Measurements from ENCODE around the gene SPATA6L. TPM values are rescaled to one million over a fixed set of nuclear protein-coding genes. Genes with fewer than 3 reads are reported as not detected.
A peak's percentile ranks its signal among the peaks of the same experiment; 100 is the strongest.

Gene SPATA6L
- total and polyA plus RNA-seq, 2 of the 13 experiments (the other 11 are each of a cell fraction or from before 2014, with no cell fraction given) = 1.1 to 1.9 TPM

DNA sequence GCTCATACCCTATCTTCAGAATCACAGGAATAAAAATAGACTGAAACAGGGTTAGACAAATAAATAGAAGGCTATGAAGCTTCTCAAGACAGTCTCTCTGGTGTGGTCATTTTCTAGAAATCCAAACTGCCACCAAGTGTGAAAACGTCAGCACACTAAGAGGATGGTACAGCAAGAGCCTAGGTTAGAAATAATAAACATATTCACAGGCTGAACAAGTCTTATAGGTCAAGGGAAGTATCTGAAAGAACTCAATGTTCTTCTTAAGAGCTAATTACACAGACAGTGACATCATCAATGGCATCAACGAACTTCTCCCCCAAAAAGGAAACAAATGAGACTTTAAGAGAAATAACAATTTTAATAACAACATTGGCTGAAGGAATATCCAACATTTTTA is 26.9 kb downstream of the SPATA6L start:
- no peak overlapping the region for H3K27ac ChIP-seq (ENCODE audit: extremely low read length, insufficient read depth, low read length)
- TF ChIP-seq, protein P1, sequence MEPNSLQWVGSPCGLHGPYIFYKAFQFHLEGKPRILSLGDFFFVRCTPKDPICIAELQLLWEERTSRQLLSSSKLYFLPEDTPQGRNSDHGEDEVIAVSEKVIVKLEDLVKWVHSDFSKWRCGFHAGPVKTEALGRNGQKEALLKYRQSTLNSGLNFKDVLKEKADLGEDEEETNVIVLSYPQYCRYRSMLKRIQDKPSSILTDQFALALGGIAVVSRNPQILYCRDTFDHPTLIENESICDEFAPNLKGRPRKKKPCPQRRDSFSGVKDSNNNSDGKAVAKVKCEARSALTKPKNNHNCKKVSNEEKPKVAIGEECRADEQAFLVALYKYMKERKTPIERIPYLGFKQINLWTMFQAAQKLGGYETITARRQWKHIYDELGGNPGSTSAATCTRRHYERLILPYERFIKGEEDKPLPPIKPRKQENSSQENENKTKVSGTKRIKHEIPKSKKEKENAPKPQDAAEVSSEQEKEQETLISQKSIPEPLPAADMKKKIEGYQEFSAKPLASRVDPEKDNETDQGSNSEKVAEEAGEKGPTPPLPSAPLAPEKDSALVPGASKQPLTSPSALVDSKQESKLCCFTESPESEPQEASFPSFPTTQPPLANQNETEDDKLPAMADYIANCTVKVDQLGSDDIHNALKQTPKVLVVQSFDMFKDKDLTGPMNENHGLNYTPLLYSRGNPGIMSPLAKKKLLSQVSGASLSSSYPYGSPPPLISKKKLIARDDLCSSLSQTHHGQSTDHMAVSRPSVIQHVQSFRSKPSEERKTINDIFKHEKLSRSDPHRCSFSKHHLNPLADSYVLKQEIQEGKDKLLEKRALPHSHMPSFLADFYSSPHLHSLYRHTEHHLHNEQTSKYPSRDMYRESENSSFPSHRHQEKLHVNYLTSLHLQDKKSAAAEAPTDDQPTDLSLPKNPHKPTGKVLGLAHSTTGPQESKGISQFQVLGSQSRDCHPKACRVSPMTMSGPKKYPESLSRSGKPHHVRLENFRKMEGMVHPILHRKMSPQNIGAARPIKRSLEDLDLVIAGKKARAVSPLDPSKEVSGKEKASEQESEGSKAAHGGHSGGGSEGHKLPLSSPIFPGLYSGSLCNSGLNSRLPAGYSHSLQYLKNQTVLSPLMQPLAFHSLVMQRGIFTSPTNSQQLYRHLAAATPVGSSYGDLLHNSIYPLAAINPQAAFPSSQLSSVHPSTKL (CRISPR knock-in tag; IDR thresholded peaks at IDR 0.05) = no peak
- TF ChIP-seq ATF7 (IDR thresholded peaks at IDR 0.05) = peak; percentile 36; the same call in 1 of the 2 replicates
- TF ChIP-seq ATF7 (CRISPR knock-in tag; IDR thresholded peaks at IDR 0.05) = no peak
- TF ChIP-seq CREB1 (IDR thresholded peaks at IDR 0.05) = peak; percentile 19; the same call in 1 of the 2 replicates
- no peak for TF ChIP-seq CREB1 (CRISPR knock-in tag; IDR thresholded peaks at IDR 0.05)
- no peak for FAIRE-seq
- H3K4me2 ChIP-seq (ENCODE audit: low read depth, low read length) = no peak overlapping the region
- H3K4me1 ChIP-seq (ENCODE audit: insufficient read depth, low read length) = no peaks in the 10 kb centered on the region
- H3K79me2 ChIP-seq (ENCODE audit: insufficient read depth, low read length) = no peaks in the 10 kb centered on the region
- ChIA-PET POLR2A (interaction anchor here (1.0 kb wide), 1 partner anchor 40 kb away, joined by 4 read pairs; the partner anchor contains the start of gene CDC37L1), CTCF (ENCODE audit: low intra/inter-chr PET ratio, low total read pairs) (interaction anchor here (1.2 to 1.3 kb wide), 2 partner anchors 23 to 35 kb away, joined by 3 read pairs; partner anchors contain the start of gene PLPP6)
- H4K20me1 ChIP-seq (ENCODE audit: insufficient read depth, low read length) = no peaks in the 10 kb centered on the region
- H3K27me3 ChIP-seq (ENCODE audit: control insufficient read depth in 1 of 2, insufficient read depth in 2 of 2, low read length in 2 of 2) = no peaks in the 10 kb centered on the region
- DNase-seq (ENCODE audit: low spot score) = no peak
- BruUV-seq (replicated peaks) = no TSS peak
- no peak for ATAC-seq
- 40% methylated on average over 2 of the region's 2 CpGs for WGBS (ENCODE audit: low lambda C conversion rate)
- H3K36me3 ChIP-seq (replicated peaks in 1 of 2; ENCODE audit: control insufficient read depth in 1 of 2, insufficient read depth in 2 of 2, low read length in 2 of 2) = no peaks in the 10 kb centered on the region
- in situ Hi-C loops (cut with HindIII; ENCODE audit: extremely low pct_ligation_motif_present, low pct_unique_long_range_greater_than_20kb) (loop anchor here (25.0 kb wide), 1 partner anchor 252 kb away; no protein-coding TSS in a partner anchor), intact Hi-C loops (cut with micrococcal nuclease; ENCODE audit: unreplicated experiment) (no loop called here)
- H3K9me3 ChIP-seq (ENCODE audit: low read length) = no peaks in the 10 kb centered on the region
- H2AFZ ChIP-seq (ENCODE audit: low read length) = no peak overlapping the region
- H3K4me3 ChIP-seq (replicated peaks in 1 of 3; ENCODE audit: insufficient read depth in 1 of 3, low read depth in 2 of 3, low read length in 3 of 3) = no peak overlapping the region
- no peak overlapping the region for H3K9ac ChIP-seq (ENCODE audit: insufficient read depth, low read depth, low read length)

Data from HepG2 (cell line).